BJ (cell line): ENCODE results near the gene NKD2. TPM values are rescaled to one million over a fixed set of nuclear protein-coding genes. Genes with fewer than 3 reads are reported as not detected.

Experiments
- CTCF ChIA-PET: fragments of 350-600 bp; formaldehyde crosslinking; extraction: SDS; loops from one replicate; lab custom pipeline; 2021; ENCODE audit warnings: antibody characterized with exemption, inconsistent platforms; lab: Yijun Ruan, JAX
- POLR2A ChIA-PET: fragments of 300-600 bp; sonication (Branson Sonifier 250); formaldehyde crosslinking; extraction: SDS; loops from one replicate; lab custom pipeline; 2021; ENCODE audit warnings: antibody characterized with exemption; lab: Charles Lee
- DNase-seq: peaks from one replicate; pipeline ENCODE4 v3.0.0-alpha.2; 2011; ENCODE audit warnings: low read depth
- H3K27me3 ChIP-seq: 2 replicates; pipeline ENCODE4 v1.6.0; 2011; ENCODE audit warnings: low read length; ENCODE audit not compliant: control insufficient read depth, insufficient read depth
- H3K36me3 ChIP-seq: 2 replicates; pipeline ENCODE4 v1.5.1; 2011; ENCODE audit warnings: low read length; ENCODE audit not compliant: control insufficient read depth, insufficient read depth
- H3K4me3 ChIP-seq: 2 replicates; pipeline ENCODE4 v1.5.1; 2011; ENCODE audit warnings: low read depth, mild to moderate bottlenecking, control low read depth, low read length
- polyA plus RNA-seq: library from polyadenylated mRNA; depleted of rRNA; stranded (reverse); fragments of >200 nt; gene quantifications from 2 replicates; pipeline ENCODE4 v1.2.3, GENCODE V29; 2011
- TF ChIP-seq, protein P1 (sequence below): IDR thresholded peaks from 2 replicates; pipeline ENCODE4 v1.5.1; 2011; ENCODE audit warnings: low read depth, mild to moderate bottlenecking, control low read depth, inconsistent platforms, low read length, moderate library complexity; ENCODE audit not compliant: insufficient read depth

Gene NKD2
- polyA plus RNA-seq, 1 experiment = not detected

DNA sequence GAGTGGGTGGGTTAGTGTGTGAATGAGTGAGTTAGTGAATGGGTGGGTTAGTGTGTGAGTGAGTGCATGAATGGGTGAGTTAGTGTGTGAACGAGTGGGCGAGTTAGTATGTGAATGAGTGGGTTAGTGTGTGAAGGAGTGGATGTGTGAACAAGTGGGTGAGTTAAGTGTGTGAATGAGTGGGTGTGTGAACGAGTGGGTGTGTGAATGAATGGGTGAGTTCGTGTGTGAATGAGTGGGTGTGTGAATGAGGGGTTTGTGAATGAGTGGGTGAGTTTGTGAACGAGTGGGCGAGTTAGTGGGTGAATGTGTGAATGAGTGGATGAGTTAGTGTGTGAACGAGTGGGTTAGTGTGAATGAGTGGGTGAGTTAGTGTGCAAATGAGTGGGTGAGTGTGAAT lies 34.0 kb downstream of the NKD2 start:
- TF ChIP-seq, protein P1, sequence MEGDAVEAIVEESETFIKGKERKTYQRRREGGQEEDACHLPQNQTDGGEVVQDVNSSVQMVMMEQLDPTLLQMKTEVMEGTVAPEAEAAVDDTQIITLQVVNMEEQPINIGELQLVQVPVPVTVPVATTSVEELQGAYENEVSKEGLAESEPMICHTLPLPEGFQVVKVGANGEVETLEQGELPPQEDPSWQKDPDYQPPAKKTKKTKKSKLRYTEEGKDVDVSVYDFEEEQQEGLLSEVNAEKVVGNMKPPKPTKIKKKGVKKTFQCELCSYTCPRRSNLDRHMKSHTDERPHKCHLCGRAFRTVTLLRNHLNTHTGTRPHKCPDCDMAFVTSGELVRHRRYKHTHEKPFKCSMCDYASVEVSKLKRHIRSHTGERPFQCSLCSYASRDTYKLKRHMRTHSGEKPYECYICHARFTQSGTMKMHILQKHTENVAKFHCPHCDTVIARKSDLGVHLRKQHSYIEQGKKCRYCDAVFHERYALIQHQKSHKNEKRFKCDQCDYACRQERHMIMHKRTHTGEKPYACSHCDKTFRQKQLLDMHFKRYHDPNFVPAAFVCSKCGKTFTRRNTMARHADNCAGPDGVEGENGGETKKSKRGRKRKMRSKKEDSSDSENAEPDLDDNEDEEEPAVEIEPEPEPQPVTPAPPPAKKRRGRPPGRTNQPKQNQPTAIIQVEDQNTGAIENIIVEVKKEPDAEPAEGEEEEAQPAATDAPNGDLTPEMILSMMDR = no peak
- CTCF ChIA-PET = no interaction called here
- Histone ChIP-seq H3K27me3 (no peaks in the 10 kb centered on the region), H3K4me3 (no peak overlapping the region), H3K36me3 (no peaks in the 10 kb centered on the region)
- POLR2A ChIA-PET = no interaction called here
- DNase-seq = no peak

DNA sequence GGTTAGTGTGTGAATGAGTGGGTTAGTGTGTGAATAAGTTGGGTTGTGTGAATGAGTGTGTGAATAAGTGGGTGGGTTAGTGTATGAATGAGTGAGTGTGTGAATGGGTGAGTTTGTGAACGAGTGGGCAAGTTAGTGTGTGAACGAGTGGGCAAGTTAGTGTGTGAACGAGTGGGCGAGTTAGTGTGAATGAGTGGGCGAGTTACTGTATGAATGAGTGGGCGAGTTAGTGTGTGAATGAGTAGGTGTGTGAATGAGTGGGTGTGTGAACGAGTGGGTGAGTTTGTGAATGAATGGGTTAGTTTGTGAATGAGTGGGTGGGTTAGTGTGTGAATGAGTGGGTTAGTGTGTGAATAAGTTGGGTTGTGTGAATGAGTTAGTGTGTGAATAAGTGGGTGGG lies 34.7 kb downstream of the NKD2 start:
- Histone ChIP-seq H3K36me3 (no peaks in the 10 kb centered on the region), H3K27me3 (no peaks in the 10 kb centered on the region), H3K4me3 (no peak overlapping the region)
- TF ChIP-seq, protein P1 = no peak
- DNase-seq = no peak
- ChIA-PET CTCF (no interaction called here), POLR2A (no interaction called here)

DNA sequence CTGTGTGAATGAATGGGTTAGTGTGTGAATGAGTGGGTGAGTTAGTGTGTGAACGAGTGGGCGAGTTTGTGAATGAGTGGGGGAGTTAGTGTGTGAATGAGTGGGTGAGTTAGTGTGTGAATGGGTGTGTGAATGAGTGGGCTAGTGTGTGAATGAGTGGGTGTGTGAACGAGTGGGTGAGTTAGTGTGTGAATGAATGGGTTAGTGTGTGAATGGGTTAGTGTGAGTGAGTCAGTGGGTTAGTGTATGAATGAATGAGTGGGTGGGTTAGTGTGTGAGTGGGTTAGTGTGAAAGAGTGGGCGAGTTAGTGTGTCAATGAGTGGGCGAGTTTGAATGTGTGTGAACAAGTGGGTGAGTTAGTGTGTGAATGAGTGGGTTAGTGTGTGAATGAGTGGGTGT lies 35.5 kb downstream of the NKD2 start:
- ChIA-PET CTCF (no interaction called here), POLR2A (no interaction called here)
- Histone ChIP-seq H3K4me3 (no peak overlapping the region), H3K27me3 (no peaks in the 10 kb centered on the region), H3K36me3 (no peaks in the 10 kb centered on the region)
- no peak for DNase-seq
- TF ChIP-seq, protein P1 = no peak

DNA sequence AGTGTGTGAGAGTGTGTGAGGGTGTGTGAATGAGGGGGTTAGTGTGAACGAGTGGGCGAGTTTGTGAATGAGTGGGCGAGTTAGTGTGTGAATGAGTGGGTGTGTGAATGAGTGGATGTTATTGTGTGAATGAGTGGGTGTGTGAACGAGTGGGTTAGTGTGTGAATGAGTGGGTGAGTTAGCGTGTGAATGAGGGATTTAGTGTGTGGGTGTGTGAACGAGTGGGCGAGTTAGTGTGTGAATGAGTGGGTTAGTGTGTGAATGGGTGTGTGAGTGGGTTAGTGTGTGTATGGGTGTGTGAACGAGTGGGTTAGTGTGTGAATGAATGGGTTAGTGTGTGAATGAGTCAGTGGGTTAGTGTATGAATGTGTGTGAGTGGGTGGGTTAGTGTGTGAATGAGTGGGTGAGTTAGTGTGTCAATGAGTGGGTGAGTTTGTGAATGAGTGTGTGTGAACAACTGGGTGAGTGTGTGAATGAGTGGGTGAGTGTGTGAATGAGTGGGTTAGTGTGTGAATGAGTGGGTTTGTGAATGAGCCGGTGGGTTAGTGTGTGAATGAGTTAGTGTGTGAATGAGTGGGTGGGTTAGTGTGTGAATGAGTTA lies 37.5 kb downstream of the NKD2 start:
- POLR2A ChIA-PET = no interaction called here
- Histone ChIP-seq H3K27me3 (no peaks in the 10 kb centered on the region), H3K4me3 (no peak overlapping the region), H3K36me3 (no peaks in the 10 kb centered on the region)
- no peak for DNase-seq
- TF ChIP-seq, protein P1 = no peak
- CTCF ChIA-PET = no interaction called here

DNA sequence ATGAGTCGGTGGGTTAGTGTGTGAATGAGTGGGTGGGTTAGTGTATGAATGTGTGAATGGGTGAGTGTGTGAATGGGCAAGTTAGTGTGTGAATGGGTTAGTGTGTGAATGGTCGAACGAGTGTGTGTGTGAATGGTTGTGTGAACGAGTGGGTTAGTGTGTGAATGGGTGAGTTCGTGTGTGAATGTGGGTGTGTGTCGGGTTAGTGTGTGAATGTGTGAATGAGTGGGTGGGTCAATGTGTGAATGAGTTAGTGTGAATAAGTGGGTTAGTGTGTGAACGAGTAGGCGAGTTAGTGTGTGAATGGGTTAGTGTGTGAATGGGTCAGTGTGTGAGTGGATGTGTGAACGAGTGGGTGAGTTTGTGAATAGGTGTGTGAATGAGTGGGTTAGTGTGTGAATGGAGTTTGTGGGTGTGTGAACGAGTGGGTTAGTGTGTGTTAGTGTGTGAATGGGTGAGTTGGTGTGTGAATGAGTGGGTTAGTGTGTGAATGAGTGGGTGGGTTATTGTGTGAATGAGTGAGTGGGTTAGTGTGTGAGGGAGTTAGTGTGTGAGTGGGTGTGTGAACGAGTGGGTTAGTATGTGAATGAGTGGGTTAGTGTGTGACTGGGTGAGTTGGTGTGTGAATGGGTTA lies 38.8 kb downstream of the NKD2 start:
- TF ChIP-seq, protein P1 = no peak
- POLR2A ChIA-PET = no interaction called here
- no peaks in the 10 kb centered on the region for H3K27me3 ChIP-seq
- CTCF ChIA-PET = no interaction called here
- no peak for DNase-seq
- H3K36me3 ChIP-seq = no peaks in the 10 kb centered on the region
- H3K4me3 ChIP-seq = no peak overlapping the region
